Activated CD4-positive, alpha-beta T cell treated with anti-CD3 and anti-CD28 coated beads, Interleukin-2, amount 10 ng/mL, durations not matched to agents 24 days and 14 days (primary cell): ENCODE measurements around the gene MFSD8. TPM values are rescaled to one million over a fixed set of nuclear protein-coding genes. Genes with fewer than 3 reads are reported as not detected.
"Not testable (repeated sequence)": the region's sequence is repeated elsewhere in the genome, so short reads cannot be mapped to it uniquely, and the experiment has no call there.

ENCODE experiments used
- DNase-seq: peaks from one replicate; pipeline ENCODE4 v3.0.0; 2022
- H3K27ac Mint-ChIP-seq: one replicate; pipeline ENCODE4 v1.8.0; 2022; ENCODE audit warnings: mild to moderate bottlenecking, mixed read lengths
- H3K27me3 Mint-ChIP-seq: one replicate; pipeline ENCODE4 v1.8.0; 2022; ENCODE audit warnings: mixed read lengths
- H3K36me3 Mint-ChIP-seq: one replicate; pipeline ENCODE4 v1.8.0; 2022; ENCODE audit warnings: low read depth, mild to moderate bottlenecking, mixed read lengths
- H3K4me1 Mint-ChIP-seq: one replicate; pipeline ENCODE4 v1.8.0; 2021; ENCODE audit warnings: mixed read lengths
- H3K4me3 Mint-ChIP-seq: one replicate; pipeline ENCODE4 v1.8.0; 2022; ENCODE audit warnings: mild to moderate bottlenecking, moderate library complexity, mixed read lengths
- H3K9me3 Mint-ChIP-seq: one replicate; pipeline ENCODE4 v1.8.0; 2021; ENCODE audit warnings: mixed read lengths
- intact Hi-C: fragments of 100-400 bp; cut with micrococcal nuclease; formaldehyde crosslinking; loops from one replicate; pipeline ENCODE4 v1.15.1; 2023
- total RNA-seq: library from RNA; stranded (reverse); gene quantifications from 2 replicates; pipeline ENCODE4 v1.2.3, GENCODE V29; 2022

MFSD8 gene
- total RNA-seq, 1 donor from 2014 or later = 21.8 TPM

DNA sequence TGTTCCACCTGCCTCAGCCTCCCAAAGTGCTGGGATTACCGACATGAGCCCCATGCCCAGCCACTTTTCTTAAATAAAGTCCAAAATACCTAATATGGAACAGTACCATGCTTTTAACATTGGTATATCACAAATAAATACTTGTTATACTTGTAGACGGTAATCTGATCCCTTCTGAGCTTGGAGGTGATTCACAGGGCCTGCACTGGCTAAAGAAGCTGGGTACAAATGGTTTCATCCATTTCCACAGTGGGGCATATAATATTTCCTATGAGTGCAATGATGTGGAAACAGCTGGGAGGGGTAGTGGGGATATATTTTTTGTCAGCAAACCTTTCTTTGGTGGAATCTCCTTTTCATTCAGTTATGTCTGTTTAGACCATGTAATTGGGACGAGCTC is 48.5 kb downstream of the MFSD8 start:
- no peak for DNase-seq
- Mint-ChIP-seq H3K4me3 (no peak overlapping the region), H3K36me3 (peaks cover 13% of the 10 kb centered on the region), H3K4me1 (peaks cover 2% of the 10 kb centered on the region), H3K27me3 (peaks cover 1% of the 10 kb centered on the region), H3K9me3 (no peaks in the 10 kb centered on the region), H3K27ac (no peak overlapping the region)
- intact Hi-C loops = no loop called here

DNA sequence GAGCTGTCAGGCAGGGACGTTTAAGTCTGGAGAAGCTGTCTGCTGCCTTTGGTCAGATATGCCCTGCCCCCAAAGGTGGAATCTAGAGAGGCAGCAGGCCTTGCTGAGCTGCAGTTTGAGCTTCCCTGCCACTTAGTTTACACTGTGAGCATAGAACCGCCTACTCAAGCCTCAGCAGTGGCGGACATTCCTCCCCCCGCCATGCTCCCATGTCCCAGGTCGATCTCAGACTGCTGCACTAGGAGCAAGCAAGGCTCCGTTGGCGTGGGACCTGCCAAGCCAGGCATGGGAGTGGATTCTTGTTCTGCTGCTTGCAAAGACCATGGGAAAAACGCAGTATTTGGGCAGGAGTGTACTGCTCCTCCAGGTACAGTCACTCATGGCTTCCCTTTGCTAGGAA is 59.9 kb downstream of the MFSD8 start:
- intact Hi-C loops = no loop called here
- H3K36me3 Mint-ChIP-seq = peaks cover 12% of the 10 kb centered on the region
- H3K27ac Mint-ChIP-seq = no peak overlapping the region
- no peaks in the 10 kb centered on the region for H3K4me1 Mint-ChIP-seq
- H3K4me3 Mint-ChIP-seq = no peak overlapping the region
- H3K27me3 Mint-ChIP-seq = no peaks in the 10 kb centered on the region
- peak; percentile 31 for DNase-seq
- H3K9me3 Mint-ChIP-seq = peaks cover 11% of the 10 kb centered on the region

DNA sequence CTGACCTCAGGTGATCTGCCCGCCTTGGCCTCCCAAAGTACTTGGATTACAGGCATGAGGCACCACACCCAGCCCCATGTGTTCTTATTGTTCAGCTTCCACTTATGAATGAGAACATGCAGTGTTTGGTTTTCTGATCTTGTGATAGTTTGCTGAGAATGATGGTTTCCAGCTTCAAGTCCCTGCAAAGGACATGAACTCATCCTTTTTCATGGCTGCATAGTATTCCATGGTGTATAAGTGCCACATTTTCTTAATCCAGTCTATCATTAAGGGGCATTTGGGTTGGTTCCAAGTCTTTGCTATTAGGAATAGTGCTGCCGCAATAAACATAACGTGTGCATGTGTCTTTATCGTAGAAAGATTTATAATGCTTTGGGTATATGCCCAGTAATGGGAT is 65.3 kb downstream of the MFSD8 start:
- H3K4me1 Mint-ChIP-seq = not testable (repeated sequence)

DNA sequence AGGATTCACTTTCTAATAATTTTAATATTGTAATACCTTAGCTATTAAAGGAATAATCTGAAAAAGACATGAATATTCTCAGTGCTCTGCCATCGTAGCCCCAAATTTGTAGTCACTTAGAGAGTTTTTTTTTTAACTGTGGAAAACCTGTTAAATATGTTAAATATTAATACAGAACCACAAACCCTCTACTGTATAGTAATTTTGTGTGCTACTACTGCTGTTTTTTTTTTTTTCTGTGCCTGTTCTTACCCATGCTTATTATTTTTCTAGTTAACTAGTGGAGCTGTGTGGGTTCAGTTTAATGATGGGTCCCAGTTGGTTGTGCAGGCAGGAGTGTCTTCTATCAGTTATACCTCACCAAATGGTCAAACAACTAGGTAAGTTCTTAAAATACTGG is 68.4 kb downstream of the MFSD8 start:
- peaks cover 49% of the 10 kb centered on the region for H3K36me3 Mint-ChIP-seq
- intact Hi-C loops = no loop called here

More for the DNA sequence above, 65.3 kb downstream of the MFSD8 start:
- H3K4me3 Mint-ChIP-seq, H3K27ac Mint-ChIP-seq, intact Hi-C loops, H3K27me3 Mint-ChIP-seq: not testable (repeated sequence)
- Mint-ChIP-seq H3K9me3 (peaks cover 12% of the 10 kb centered on the region), H3K36me3 (peaks cover 38% of the 10 kb centered on the region)
- peak; percentile 34 for DNase-seq

DNA sequence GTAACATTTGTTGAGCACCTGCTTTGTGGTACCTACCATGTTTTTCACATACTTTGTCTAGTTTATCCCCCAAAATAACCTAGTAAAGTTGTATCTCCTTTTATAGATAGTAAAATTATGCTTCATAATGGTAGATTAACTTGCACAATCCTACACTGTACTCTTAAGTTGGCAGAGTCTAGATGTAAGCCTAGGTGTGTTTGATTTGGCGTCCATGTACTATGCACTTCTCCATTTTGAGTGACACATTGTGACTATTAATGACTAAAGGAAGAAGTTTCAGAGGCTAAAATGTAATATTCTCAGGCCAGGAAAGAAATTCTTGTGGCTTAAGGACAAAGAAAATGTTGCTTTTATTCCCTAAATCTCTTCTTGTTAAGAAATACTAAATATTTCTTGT is 68.9 kb downstream of the MFSD8 start:
- intact Hi-C loops = no loop called here
- H3K9me3 Mint-ChIP-seq = peaks cover 4% of the 10 kb centered on the region
- H3K36me3 Mint-ChIP-seq = peaks cover 47% of the 10 kb centered on the region
- no peaks in the 10 kb centered on the region for H3K27me3 Mint-ChIP-seq
- DNase-seq = no peak
- no peak overlapping the region for H3K27ac Mint-ChIP-seq
- H3K4me3 Mint-ChIP-seq = no peak overlapping the region
- peaks cover 3% of the 10 kb centered on the region for H3K4me1 Mint-ChIP-seq

More for the DNA sequence above, 68.4 kb downstream of the MFSD8 start:
- Mint-ChIP-seq H3K4me1 (peaks cover 3% of the 10 kb centered on the region), H3K27ac (no peak overlapping the region), H3K9me3 (peaks cover 9% of the 10 kb centered on the region), H3K27me3 (no peaks in the 10 kb centered on the region), H3K4me3 (no peak overlapping the region)
- no peak for DNase-seq

DNA sequence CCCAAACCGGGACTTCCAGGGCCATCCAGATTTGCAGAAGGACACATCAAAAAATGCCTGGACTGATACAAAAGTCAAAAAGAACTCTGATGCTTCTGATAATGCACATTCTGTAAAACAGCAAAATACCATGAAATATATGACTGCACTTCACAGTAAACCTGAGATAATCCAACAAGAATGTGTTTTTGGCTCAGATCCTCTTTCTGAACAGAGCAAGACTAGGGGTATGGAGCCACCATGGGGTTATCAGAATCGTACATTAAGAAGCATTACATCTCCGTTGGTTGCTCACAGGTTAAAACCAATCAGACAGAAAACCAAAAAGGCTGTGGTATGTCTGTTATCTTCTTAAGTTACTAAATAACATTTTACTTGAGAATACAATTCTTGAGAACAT is 75.1 kb downstream of the MFSD8 start:
- H3K4me1 Mint-ChIP-seq = peaks cover 24% of the 10 kb centered on the region
- peaks cover 49% of the 10 kb centered on the region for H3K36me3 Mint-ChIP-seq
- H3K27me3 Mint-ChIP-seq = no peaks in the 10 kb centered on the region
- DNase-seq = no peak
- no peaks in the 10 kb centered on the region for H3K9me3 Mint-ChIP-seq
- H3K4me3 Mint-ChIP-seq = no peak overlapping the region
- intact Hi-C loops = no loop called here
- no peak overlapping the region for H3K27ac Mint-ChIP-seq

DNA sequence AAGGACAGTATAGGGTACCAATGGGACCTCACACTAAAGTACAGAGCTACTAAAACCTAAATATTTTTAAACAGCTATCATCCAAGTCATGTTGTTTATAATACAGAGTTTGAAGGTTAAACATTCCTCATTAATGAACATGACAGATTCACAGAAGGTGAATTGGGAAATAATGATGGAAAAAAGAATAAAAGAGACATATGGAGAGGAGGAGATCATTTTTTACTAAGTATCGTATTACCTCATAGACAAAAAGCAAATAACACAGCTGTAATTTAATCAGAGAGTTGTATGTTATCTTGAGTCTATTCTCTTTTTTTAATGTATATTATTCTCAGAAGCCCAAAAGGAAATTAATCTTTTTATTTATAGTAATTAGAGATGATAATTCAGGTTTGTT is 76.4 kb downstream of the MFSD8 start:
- H3K27ac Mint-ChIP-seq = no peak overlapping the region
- no peaks in the 10 kb centered on the region for H3K27me3 Mint-ChIP-seq
- peaks cover 47% of the 10 kb centered on the region for H3K36me3 Mint-ChIP-seq
- peaks cover 24% of the 10 kb centered on the region for H3K4me1 Mint-ChIP-seq
- DNase-seq = no peak
- no peak overlapping the region for H3K4me3 Mint-ChIP-seq
- no peaks in the 10 kb centered on the region for H3K9me3 Mint-ChIP-seq
- intact Hi-C loops = no loop called here

DNA sequence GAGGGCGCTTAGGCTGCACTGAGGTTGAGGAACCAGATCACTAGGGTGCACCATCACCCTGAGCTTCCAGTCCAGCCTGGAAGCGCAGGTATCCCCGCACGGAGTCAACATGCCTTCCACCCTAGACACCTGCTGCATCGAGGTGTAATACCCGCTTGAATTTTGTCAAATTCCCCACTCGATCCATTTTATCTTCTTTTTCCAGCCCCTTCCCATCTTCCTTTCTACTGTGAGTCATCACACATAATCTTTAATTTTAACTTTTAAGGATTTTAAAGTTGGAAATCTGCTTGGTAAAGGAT is 83.5 kb downstream of the MFSD8 start:
- peaks cover 2% of the 10 kb centered on the region for H3K27me3 Mint-ChIP-seq
- H3K4me3 Mint-ChIP-seq = peak overlapping the region; percentile 97
- intact Hi-C loops = loop anchor here (2.0 kb wide), 1 partner anchor 929 kb away; no protein-coding TSS in a partner anchor
- DNase-seq = no peak
- H3K4me1 Mint-ChIP-seq = peaks cover 29% of the 10 kb centered on the region
- H3K36me3 Mint-ChIP-seq = peaks cover 26% of the 10 kb centered on the region
- no peaks in the 10 kb centered on the region for H3K9me3 Mint-ChIP-seq
- peak overlapping the region; percentile 93 for H3K27ac Mint-ChIP-seq

DNA sequence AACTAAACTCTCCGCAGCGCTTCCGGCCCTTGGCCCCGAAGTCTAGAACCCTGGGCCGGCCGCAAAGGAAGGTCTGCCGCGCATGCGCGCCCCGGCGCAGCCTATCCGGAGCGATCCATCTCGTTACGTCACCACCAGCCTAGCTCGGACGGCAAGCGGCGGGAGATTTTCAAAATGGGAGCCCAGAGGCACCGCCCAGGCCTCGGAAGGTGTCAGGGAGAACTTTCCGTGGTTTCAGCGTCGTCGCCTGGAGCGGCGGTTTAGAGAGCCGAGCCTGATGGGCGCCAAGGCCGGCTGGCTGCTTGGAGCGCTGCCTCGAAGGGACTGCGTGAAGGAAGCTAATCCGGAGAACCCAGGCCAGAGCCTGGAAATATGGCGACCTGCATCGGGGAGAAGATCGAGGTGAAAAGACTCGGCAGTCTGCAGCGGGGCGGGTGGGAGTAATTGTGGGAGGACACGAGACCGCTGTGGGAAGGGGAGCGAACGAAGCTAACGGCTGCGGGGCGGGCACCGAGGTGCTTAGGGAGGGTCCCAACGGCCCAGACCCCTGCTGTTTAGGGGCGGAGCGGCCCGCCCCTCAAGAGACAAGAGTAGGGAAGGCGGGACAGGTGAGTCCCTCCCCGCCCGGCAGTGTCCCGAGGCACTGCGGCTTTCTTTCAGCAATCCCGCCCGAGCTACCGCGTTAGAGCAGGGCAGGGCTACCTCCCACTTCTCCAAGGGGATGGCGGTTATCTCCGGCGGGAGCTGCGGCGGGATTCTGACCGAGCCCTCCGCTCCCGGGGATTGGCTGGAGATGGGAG is 84.0 kb downstream of the MFSD8 start, which contains the start of gene PLK4:
Gene PLK4 (plus strand): TSS at position 131 of the 800 bp plus-strand sequence. CDS start 242 bp downstream, at position 373.
- Mint-ChIP-seq H3K27ac (peak within 1 kb of the TSS; percentile 93), H3K9me3 (no peaks in the 10 kb centered on the region), H3K4me1 (peaks cover 25% of the 10 kb centered on the region), H3K36me3 (peaks cover 20% of the 10 kb centered on the region), H3K4me3 (peak within 1 kb of the TSS; percentile 97), H3K27me3 (peaks cover 2% of the 10 kb centered on the region)
- intact Hi-C loops = loop anchor here (1.0 to 2.0 kb wide), 7 partner anchors 11 to 1212 kb away; partner anchors contain the start of genes ABHD18, HSPA4L, LARP1B and MFSD8
- DNase-seq = peak; percentile 99

DNA sequence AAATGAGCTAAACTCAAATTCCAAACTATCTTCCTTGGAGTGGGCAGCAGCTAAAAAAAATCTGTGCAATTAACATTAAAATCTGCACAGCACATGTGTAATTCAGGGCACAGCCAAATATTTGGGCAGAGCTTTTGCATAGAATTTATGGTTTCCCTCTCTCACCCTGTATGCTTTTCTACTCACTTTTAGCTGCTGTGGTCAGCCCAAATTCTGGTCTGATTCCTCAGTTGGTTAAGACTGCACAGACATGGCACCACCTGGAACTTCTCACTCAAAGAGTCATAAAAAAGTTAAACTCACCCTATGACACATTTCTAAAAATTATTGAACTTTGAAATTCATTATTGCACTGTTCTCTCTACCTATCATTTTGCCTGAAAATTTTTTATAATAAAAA is 89.2 kb downstream of the MFSD8 start:
- H3K27me3 Mint-ChIP-seq = peaks cover 2% of the 10 kb centered on the region
- H3K4me1 Mint-ChIP-seq = peaks cover 15% of the 10 kb centered on the region
- peaks cover 7% of the 10 kb centered on the region for H3K36me3 Mint-ChIP-seq
- no peak overlapping the region for H3K4me3 Mint-ChIP-seq
- intact Hi-C loops = no loop called here
- no peak overlapping the region for H3K27ac Mint-ChIP-seq
- no peak for DNase-seq
- H3K9me3 Mint-ChIP-seq = no peaks in the 10 kb centered on the region

DNA sequence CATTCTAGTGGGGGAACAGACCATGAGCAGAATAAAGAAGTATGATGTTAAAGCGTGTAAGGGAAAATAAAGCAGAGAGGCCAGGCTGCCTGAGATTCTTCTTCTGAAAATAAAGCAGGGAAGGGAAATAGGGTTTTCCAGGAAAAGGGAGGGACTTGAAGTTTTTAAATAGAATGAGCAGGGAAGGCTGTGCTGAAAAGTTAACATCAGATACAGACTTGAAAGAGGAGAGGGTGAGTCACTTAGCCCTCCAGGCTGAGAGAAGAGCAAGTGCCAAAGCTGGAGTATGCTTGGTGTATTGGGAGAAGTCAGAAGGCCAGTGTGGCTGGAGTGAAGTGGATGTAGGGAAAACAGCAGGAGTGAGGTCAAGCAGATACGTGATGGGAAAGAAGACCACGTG is 94.3 kb downstream of the MFSD8 start:
- Mint-ChIP-seq H3K4me3 (no peak overlapping the region), H3K27me3 (no peaks in the 10 kb centered on the region), H3K27ac (no peak overlapping the region), H3K4me1 (peaks cover 5% of the 10 kb centered on the region), H3K9me3 (no peaks in the 10 kb centered on the region), H3K36me3 (peaks cover 2% of the 10 kb centered on the region)
- intact Hi-C loops = loop anchor here (1.0 kb wide), 1 partner anchor 10 kb away; the partner anchor contains the start of gene PLK4
- no peak for DNase-seq

DNA sequence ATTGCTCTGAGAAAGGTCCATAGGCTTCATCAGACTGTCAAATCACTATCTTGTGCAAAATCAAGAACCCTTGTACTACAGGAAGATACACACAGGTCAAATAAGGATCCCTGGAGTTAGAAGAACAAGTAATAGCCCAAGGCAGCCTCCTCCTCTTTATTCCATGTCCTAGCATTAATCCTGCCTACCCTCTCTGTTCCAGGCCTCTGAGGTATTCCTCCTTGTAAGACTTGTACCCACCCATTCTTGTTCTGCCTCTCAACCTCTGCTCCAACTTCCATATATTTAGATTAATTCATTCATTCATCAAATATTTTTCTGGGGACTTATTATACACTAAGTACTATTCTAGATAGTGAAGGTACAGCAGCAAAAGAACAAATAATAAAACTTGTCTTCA is 94.7 kb downstream of the MFSD8 start:
- no peak overlapping the region for H3K4me3 Mint-ChIP-seq
- H3K9me3 Mint-ChIP-seq = no peaks in the 10 kb centered on the region
- H3K4me1 Mint-ChIP-seq = peaks cover 5% of the 10 kb centered on the region
- DNase-seq = no peak
- no peaks in the 10 kb centered on the region for H3K27me3 Mint-ChIP-seq
- H3K27ac Mint-ChIP-seq = no peak overlapping the region
- H3K36me3 Mint-ChIP-seq = peaks cover 1% of the 10 kb centered on the region
- intact Hi-C loops = loop anchor here (1.0 kb wide), 1 partner anchor 10 kb away; the partner anchor contains the start of gene PLK4

DNA sequence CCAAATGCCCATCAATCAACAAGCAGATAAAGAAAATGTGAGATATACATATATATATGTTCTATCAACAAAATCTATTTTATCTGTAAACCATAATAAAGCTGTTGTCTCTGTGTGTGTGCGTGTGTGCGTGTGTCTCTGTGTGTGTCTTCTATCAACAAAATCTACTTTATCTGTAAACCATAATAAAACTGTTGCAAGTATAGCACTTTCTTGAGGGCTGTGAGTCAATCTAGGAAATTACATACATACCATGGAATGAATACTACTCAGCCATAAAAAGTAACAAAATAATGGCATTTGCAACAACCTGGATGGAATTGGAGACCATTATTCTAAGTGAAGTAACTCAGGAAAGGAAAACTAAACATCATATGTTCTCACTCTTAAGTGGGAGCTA is 96.8 kb downstream of the MFSD8 start:
- intact Hi-C loops = no loop called here
- H3K27me3 Mint-ChIP-seq = no peaks in the 10 kb centered on the region
- H3K4me1 Mint-ChIP-seq = peaks cover 5% of the 10 kb centered on the region
- no peak overlapping the region for H3K27ac Mint-ChIP-seq
- no peaks in the 10 kb centered on the region for H3K36me3 Mint-ChIP-seq
- H3K4me3 Mint-ChIP-seq = no peak overlapping the region
- H3K9me3 Mint-ChIP-seq = peaks cover 3% of the 10 kb centered on the region
- no peak for DNase-seq
